Kidney glomerular epithelial cell (primary cell): ENCODE data around the gene GGT6.

ENCODE experiments used
- DNase-seq: peaks from one replicate; lab custom pipeline; 2025; lab: John Stamatoyannopoulos, UW

The GGT6 gene

GRCh38 chr17:4576161-4576558 is 15.8 kb upstream of the GGT6 start:
- DNase-seq = no peak

- DNase-seq = no peak
These were observed 14.2 kb upstream of the GGT6 start for GRCh38 chr17:4574448-4575045.

- peak; percentile 3 for DNase-seq
These were observed 13.3 kb upstream of the GGT6 start for GRCh38 chr17:4573669-4574068.

- DNase-seq = no peak
These were observed 12.7 kb upstream of the GGT6 start for GRCh38 chr17:4573115-4573514.

- DNase-seq = no peak
These were observed 11.8 kb upstream of the GGT6 start for GRCh38 chr17:4572131-4572530.

- DNase-seq = no peak
These were observed 9.2 kb upstream of the GGT6 start for GRCh38 chr17:4569591-4569990.

GRCh38 chr17:4566785-4567184 is 6.4 kb upstream of the GGT6 start:
- peak; percentile 78 for DNase-seq

- peak; percentile 76 for DNase-seq
These were observed 5.1 kb upstream of the GGT6 start for GRCh38 chr17:4565209-4566141.

GRCh38 chr17:4562015-4562969 is 1.9 kb upstream of the GGT6 start:
- no peak for DNase-seq

GRCh38 chr17:4560837-4561256 is 470 bp upstream of the GGT6 start:
- no peak for DNase-seq

- DNase-seq = no peak
These were observed 411 bp downstream of the GGT6 start for GRCh38 chr17:4559966-4560365.

- DNase-seq = no peak
These were observed 1.1 kb downstream of the GGT6 start for GRCh38 chr17:4559139-4559791.

- DNase-seq = no peak
These were observed 1.9 kb downstream of the GGT6 start for GRCh38 chr17:4558347-4558971.

GRCh38 chr17:4557626-4558346 is 2.6 kb downstream of the GGT6 start:
- DNase-seq = no peak

- DNase-seq = no peak
These were observed 3.4 kb downstream of the GGT6 start for GRCh38 chr17:4556996-4557395.

GRCh38 chr17:4555873-4556759 is 4.3 kb downstream of the GGT6 start:
- DNase-seq = no peak

GRCh38 chr17:4554997-4555799 is 5.2 kb downstream of the GGT6 start, which contains the start of gene MYBBP1A:
Gene MYBBP1A (minus strand): TSS chr17:4555384. CDS start chr17:4555324, 60 bp downstream.
- DNase-seq = peak; percentile 96

- DNase-seq = no peak
These were observed 5.9 kb downstream of the GGT6 start for GRCh38 chr17:4554441-4554996.
